Stimulated activated CD8-positive, alpha-beta memory T cell treated with anti-CD3 and anti-CD28 coated beads, Interleukin-4, amount 100 ng/mL, for 1 hour (primary cell): ENCODE data around the gene MYBL2.
A peak's percentile ranks its signal among the peaks of the same experiment; 100 is the strongest.

ENCODE experiments used
- DNase-seq, 2 donors: peaks; one replicate each; pipeline ENCODE4 v3.0.0-alpha.2; 2020; ENCODE audit warnings: low read depth in 2 of 2, low spot score in 1 of 2

MYBL2 gene

GRCh38 chr20:43681991-43682410 lies 15.1 kb downstream of the MYBL2 start:
- DNase-seq, result no peak

- no peak for DNase-seq
Observed at GRCh38 chr20:43682446-43682845, 15.5 kb downstream of the MYBL2 start.

- DNase-seq, result no peak
Observed at GRCh38 chr20:43686820-43687219, 19.9 kb downstream of the MYBL2 start.

- no peak for DNase-seq
Observed at GRCh38 chr20:43689165-43689564, 22.3 kb downstream of the MYBL2 start.

- DNase-seq, result no peak
Observed at GRCh38 chr20:43690943-43691598, 24.2 kb downstream of the MYBL2 start.

GRCh38 chr20:43691928-43692524 lies 25.1 kb downstream of the MYBL2 start:
- peak in 1 of 2 donors; percentile 22 for DNase-seq

GRCh38 chr20:43694763-43695162 lies 27.8 kb downstream of the MYBL2 start:
- no peak for DNase-seq

GRCh38 chr20:43695571-43695970 lies 28.7 kb downstream of the MYBL2 start:
- DNase-seq, result no peak

- DNase-seq, result no peak
Observed at GRCh38 chr20:43699941-43700565, 33.1 kb downstream of the MYBL2 start.

GRCh38 chr20:43700627-43701026 lies 33.7 kb downstream of the MYBL2 start:
- no peak for DNase-seq

GRCh38 chr20:43702502-43702901 lies 35.6 kb downstream of the MYBL2 start:
- DNase-seq, result no peak

- no peak for DNase-seq
Observed at GRCh38 chr20:43710370-43711044, 43.6 kb downstream of the MYBL2 start.

GRCh38 chr20:43711098-43711654 lies 44.3 kb downstream of the MYBL2 start:
- no peak for DNase-seq

- no peak for DNase-seq
Observed at GRCh38 chr20:43715044-43715443, 48.1 kb downstream of the MYBL2 start.

GRCh38 chr20:43715511-43715910 lies 48.6 kb downstream of the MYBL2 start:
- DNase-seq, result no peak

- DNase-seq, result no peak
Observed at GRCh38 chr20:43716123-43716522, 49.2 kb downstream of the MYBL2 start.

- no peak for DNase-seq
Observed at GRCh38 chr20:43716757-43717615, 50.1 kb downstream of the MYBL2 start.

GRCh38 chr20:43717616-43717995 lies 50.7 kb downstream of the MYBL2 start:
- DNase-seq, result no peak

GRCh38 chr20:43720007-43720406 lies 53.1 kb downstream of the MYBL2 start:
- DNase-seq, result no peak

- no peak for DNase-seq
Observed at GRCh38 chr20:43721097-43721428, 54.1 kb downstream of the MYBL2 start.
